PC-9 (cell line): ENCODE results near the gene CTNNA3. TPM values are rescaled to one million over a fixed set of nuclear protein-coding genes. Genes with fewer than 3 reads are reported as not detected.

ENCODE experiments used
- BruUV-seq: library from RNA; stranded (reverse); fragments of 400-500 nt; replicated peaks from 2 replicates; lab custom pipeline; 2021; lab: Mats Ljungman, UMichigan
- CTCF ChIA-PET: fragments of 300-600 bp; sonication (Branson Sonifier 250); formaldehyde crosslinking; loops from one replicate; lab custom pipeline; 2022; ENCODE audit warnings: antibody characterized with exemption; lab: Charles Lee
- POLR2A ChIA-PET: fragments of 300-600 bp; sonication (Branson Sonifier 250); formaldehyde crosslinking; loops from one replicate; lab custom pipeline; 2022; ENCODE audit warnings: antibody characterized with exemption; ENCODE audit not compliant: unreplicated experiment; lab: Charles Lee
- DNase-seq, 2 experiments: peaks; one replicate each; pipeline versions ENCODE4 v3.0.0 to v3.0.0-alpha.2; 2015 to 2022; ENCODE audit warnings: mixed read lengths in 1 of 2
- H2AFZ ChIP-seq: fragments of 200-600 bp; sonication (generic); 2 replicates; pipeline ENCODE4 v1.8.1; 2017; ENCODE audit warnings: antibody characterized with exemption
- H3F3A ChIP-seq: fragments of 200-600 bp; sonication (generic); 2 replicates; pipeline ENCODE4 v1.8.1; 2017; ENCODE audit warnings: antibody characterized with exemption, mild to moderate bottlenecking, low read depth; ENCODE audit not compliant: insufficient read depth
- H3K27ac ChIP-seq: fragments of 200-600 bp; sonication (generic); 2 replicates; pipeline ENCODE4 v1.6.1; 2016; ENCODE audit warnings: mixed run types
- H3K27me3 ChIP-seq: fragments of 200-600 bp; sonication (generic); 2 replicates; pipeline ENCODE4 v1.6.1; 2016; ENCODE audit warnings: low read depth, mixed run types; ENCODE audit not compliant: insufficient read depth
- H3K36me3 ChIP-seq: fragments of 200-600 bp; sonication (generic); 2 replicates; pipeline ENCODE4 v1.6.1; 2016; ENCODE audit warnings: low read depth, mixed run types
- H3K4me1 ChIP-seq: fragments of 200-600 bp; sonication (generic); replicated peaks from 2 replicates; pipeline ENCODE4 v1.6.1; 2016; ENCODE audit warnings: mixed run types; ENCODE audit not compliant: insufficient read depth
- H3K4me2 ChIP-seq: fragments of 200-600 bp; sonication (generic); 2 replicates; pipeline ENCODE4 v1.6.1; 2017; ENCODE audit warnings: mixed run types
- H3K4me3 ChIP-seq: fragments of 200-600 bp; sonication (generic); 2 replicates; pipeline ENCODE4 v1.6.1; 2016; ENCODE audit warnings: mixed run types
- H3K79me2 ChIP-seq: fragments of 200-600 bp; sonication (generic); 2 replicates; pipeline ENCODE4 v1.6.1; 2017; ENCODE audit warnings: low read depth, mixed run types
- H3K9me2 ChIP-seq: fragments of 200-600 bp; sonication (generic); 2 replicates; pipeline ENCODE4 v1.8.1; 2017; ENCODE audit warnings: mild to moderate bottlenecking; ENCODE audit not compliant: insufficient read depth
- H3K9me3 ChIP-seq: fragments of 200-600 bp; sonication (generic); 2 replicates; pipeline ENCODE4 v1.8.1; 2016; ENCODE audit warnings: low read depth; ENCODE audit not compliant: insufficient read depth
- H4K20me1 ChIP-seq: fragments of 200-600 bp; sonication (generic); 2 replicates; pipeline ENCODE4 v1.8.1; 2017; ENCODE audit not compliant: insufficient read depth
- CTCF ChIP-seq: fragments of 200-600 bp; sonication (generic); conservative IDR thresholded peaks from 2 replicates; pipeline ENCODE4 v1.6.1; 2017; ENCODE audit warnings: mixed run types, antibody characterized with exemption, mild to moderate bottlenecking, moderate library complexity
- EZH2 ChIP-seq: fragments of 200-600 bp; sonication (generic); IDR thresholded peaks from 2 replicates; pipeline ENCODE4 v1.8.0; 2017; ENCODE audit warnings: antibody characterized with exemption, low read depth
- intact Hi-C: fragments of 100-400 bp; cut with micrococcal nuclease; formaldehyde crosslinking; loops from one replicate; pipeline ENCODE4 v1.10.0; 2022; ENCODE audit not compliant: unreplicated experiment
- total RNA-seq: library from RNA; stranded (reverse); gene quantifications from 2 replicates; pipeline ENCODE4 v1.2.3, GENCODE V29; 2021

The CTNNA3 gene
- total RNA-seq, 1 experiment from 2014 or later, result not detected

- H3K4me2 ChIP-seq, result no peak overlapping the region
- no peak for DNase-seq
- TF ChIP-seq CTCF (no peak), EZH2 (no peak)
- no peaks in the 10 kb centered on the region for H3K36me3 ChIP-seq
- no peaks in the 10 kb centered on the region for H3K4me1 ChIP-seq
- intact Hi-C loops, result no loop called here
- no peaks in the 10 kb centered on the region for H3K9me3 ChIP-seq
- no peak overlapping the region for H3K4me3 ChIP-seq
- POLR2A ChIA-PET, result no interaction called here
- no peaks in the 10 kb centered on the region for H3K79me2 ChIP-seq
- no peaks in the 10 kb centered on the region for H3K9me2 ChIP-seq
- no peaks in the 10 kb centered on the region for H4K20me1 ChIP-seq
- H3K27me3 ChIP-seq, result no peaks in the 10 kb centered on the region
- no peak overlapping the region for H2AFZ ChIP-seq
- no peaks in the 10 kb centered on the region for H3F3A ChIP-seq
- H3K27ac ChIP-seq, result no peak overlapping the region
- no TSS peak for BruUV-seq
- CTCF ChIA-PET, result no interaction called here
These were observed 387.1 kb downstream of the CTNNA3 start for GRCh38 chr10:67308912-67309311.

GRCh38 chr10:67306588-67307205 is 389.3 kb downstream of the CTNNA3 start:
- no peaks in the 10 kb centered on the region for H3K9me3 ChIP-seq
- ChIA-PET POLR2A (interaction anchor here (0.6 kb wide), 1 partner anchor 235 kb away, joined by 3 read pairs; no protein-coding TSS in a partner anchor), CTCF (interaction anchor here (0.6 kb wide), 1 partner anchor 1624 kb away, joined by 3 read pairs; no protein-coding TSS in a partner anchor)
- no peaks in the 10 kb centered on the region for H3K9me2 ChIP-seq
- no peak overlapping the region for H2AFZ ChIP-seq
- H3K4me1 ChIP-seq, result no peaks in the 10 kb centered on the region
- no peaks in the 10 kb centered on the region for H3K36me3 ChIP-seq
- no peaks in the 10 kb centered on the region for H3K79me2 ChIP-seq
- no peaks in the 10 kb centered on the region for H3F3A ChIP-seq
- no peaks in the 10 kb centered on the region for H4K20me1 ChIP-seq
- H3K27me3 ChIP-seq, result no peaks in the 10 kb centered on the region
- BruUV-seq, result no TSS peak
- DNase-seq, result no peak
- no peak overlapping the region for H3K4me2 ChIP-seq
- intact Hi-C loops, result no loop called here
- TF ChIP-seq EZH2 (no peak), CTCF (peak; percentile 78)
- no peak overlapping the region for H3K27ac ChIP-seq
- H3K4me3 ChIP-seq, result no peak overlapping the region

- H3K9me3 ChIP-seq, result no peaks in the 10 kb centered on the region
- H3K4me2 ChIP-seq, result no peak overlapping the region
- H4K20me1 ChIP-seq, result no peaks in the 10 kb centered on the region
- no peak overlapping the region for H3K27ac ChIP-seq
- no peak overlapping the region for H2AFZ ChIP-seq
- TF ChIP-seq EZH2 (no peak), CTCF (no peak)
- H3K4me1 ChIP-seq, result no peaks in the 10 kb centered on the region
- DNase-seq, result no peak
- H3K4me3 ChIP-seq, result no peak overlapping the region
- no peaks in the 10 kb centered on the region for H3K36me3 ChIP-seq
- ChIA-PET CTCF (no interaction called here), POLR2A (no interaction called here)
- H3K9me2 ChIP-seq, result no peaks in the 10 kb centered on the region
- H3F3A ChIP-seq, result no peaks in the 10 kb centered on the region
- no peaks in the 10 kb centered on the region for H3K27me3 ChIP-seq
- no TSS peak for BruUV-seq
- intact Hi-C loops, result no loop called here
- H3K79me2 ChIP-seq, result no peaks in the 10 kb centered on the region
These were observed 393.3 kb downstream of the CTNNA3 start for GRCh38 chr10:67302701-67303100.
